HG02588 (cell line): Measurements from ENCODE around the gene DOC2B.
"Not testable (repeated sequence)": the region's sequence is repeated elsewhere in the genome, so short reads cannot be mapped to it uniquely, and the experiment has no call there.

ENCODE experiments used
- ATAC-seq: cut with Tn5 transposase; IDR thresholded peaks from one replicate; pipeline ENCODE4 v1.9.1; 2021; ENCODE audit warnings: mild to moderate bottlenecking, moderate library complexity; ENCODE audit not compliant: unreplicated experiment

DOC2B gene

GRCh38 chr17:193426-193810, 12.0 kb upstream of the DOC2B start:
- no peak for ATAC-seq

GRCh38 chr17:192666-193425, 11.4 kb upstream of the DOC2B start:
- ATAC-seq: no peak

GRCh38 chr17:189444-189843, 8.0 kb upstream of the DOC2B start:
- ATAC-seq: no peak

- ATAC-seq: no peak
These were observed 5.7 kb upstream of the DOC2B start for GRCh38 chr17:187130-187529.

- no peak for ATAC-seq
These were observed 4.1 kb upstream of the DOC2B start for GRCh38 chr17:185445-186138.

- ATAC-seq: no peak
These were observed 1.6 kb upstream of the DOC2B start for GRCh38 chr17:183021-183420.

- ATAC-seq: no peak
These were observed 751 bp upstream of the DOC2B start for GRCh38 chr17:182050-182751.

- ATAC-seq: no peak
These were observed 837 bp downstream of the DOC2B start for GRCh38 chr17:180381-181244.

- no peak for ATAC-seq
These were observed 1.6 kb downstream of the DOC2B start for GRCh38 chr17:179781-180380.

- ATAC-seq: no peak
These were observed 2.4 kb downstream of the DOC2B start for GRCh38 chr17:179066-179432.

- ATAC-seq: no peak
These were observed 3.0 kb downstream of the DOC2B start for GRCh38 chr17:178292-179065.

GRCh38 chr17:177762-178161, 3.7 kb downstream of the DOC2B start:
- no peak for ATAC-seq

- ATAC-seq: no peak
These were observed 4.3 kb downstream of the DOC2B start for GRCh38 chr17:177155-177554.

- no peak for ATAC-seq
These were observed 8.1 kb downstream of the DOC2B start for GRCh38 chr17:173166-173911.

GRCh38 chr17:172401-172800, 9.0 kb downstream of the DOC2B start:
- no peak for ATAC-seq

- no peak for ATAC-seq
These were observed 9.6 kb downstream of the DOC2B start for GRCh38 chr17:171871-172270.

- no peak for ATAC-seq
These were observed 11.2 kb downstream of the DOC2B start for GRCh38 chr17:170130-170670.

GRCh38 chr17:168614-169013, 12.8 kb downstream of the DOC2B start:
- ATAC-seq: not testable (repeated sequence)

- no peak for ATAC-seq
These were observed 15.5 kb downstream of the DOC2B start for GRCh38 chr17:165939-166338.
